Stimulated activated naive CD8-positive, alpha-beta T cell treated with anti-CD3 and anti-CD28 coated beads, Interleukin-15, Interleukin-2, amounts not matched to agents 100 U/mL and 50 U/mL, for 24 hours (primary cell): ENCODE results near the gene COMMD4.
A peak's percentile ranks its signal among the peaks of the same experiment; 100 is the strongest.

Experiments
- ATAC-seq: fragments of 150-1000 bp; cut with Tn5 transposase; one replicate; pipeline ENCODE4 v1.10.0; 2021
- DNase-seq: peaks from one replicate; pipeline ENCODE4 v3.0.0; 2021

COMMD4 gene

DNA sequence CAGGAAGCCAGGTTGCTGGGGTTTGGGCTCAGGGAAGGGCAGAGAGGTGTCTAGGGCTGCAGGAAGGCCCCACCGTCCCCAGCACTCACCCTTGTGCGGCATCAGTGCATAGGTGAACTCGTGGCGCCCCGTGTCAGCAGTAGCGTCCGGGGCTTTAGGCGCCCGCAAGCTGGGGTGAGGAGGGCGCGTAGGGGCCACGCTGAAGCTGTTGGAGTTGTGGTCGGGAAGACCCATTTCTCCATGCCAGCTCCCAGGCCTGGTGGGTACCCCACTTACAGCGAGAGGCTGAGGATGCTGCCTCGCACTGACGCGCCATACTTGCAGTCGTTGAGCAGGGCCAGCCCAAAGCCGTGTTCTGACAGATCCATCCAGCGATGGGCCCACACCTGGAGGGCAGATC lies 20.7 kb downstream of the COMMD4 start:
- DNase-seq (no peak), ATAC-seq (no peak)

DNA sequence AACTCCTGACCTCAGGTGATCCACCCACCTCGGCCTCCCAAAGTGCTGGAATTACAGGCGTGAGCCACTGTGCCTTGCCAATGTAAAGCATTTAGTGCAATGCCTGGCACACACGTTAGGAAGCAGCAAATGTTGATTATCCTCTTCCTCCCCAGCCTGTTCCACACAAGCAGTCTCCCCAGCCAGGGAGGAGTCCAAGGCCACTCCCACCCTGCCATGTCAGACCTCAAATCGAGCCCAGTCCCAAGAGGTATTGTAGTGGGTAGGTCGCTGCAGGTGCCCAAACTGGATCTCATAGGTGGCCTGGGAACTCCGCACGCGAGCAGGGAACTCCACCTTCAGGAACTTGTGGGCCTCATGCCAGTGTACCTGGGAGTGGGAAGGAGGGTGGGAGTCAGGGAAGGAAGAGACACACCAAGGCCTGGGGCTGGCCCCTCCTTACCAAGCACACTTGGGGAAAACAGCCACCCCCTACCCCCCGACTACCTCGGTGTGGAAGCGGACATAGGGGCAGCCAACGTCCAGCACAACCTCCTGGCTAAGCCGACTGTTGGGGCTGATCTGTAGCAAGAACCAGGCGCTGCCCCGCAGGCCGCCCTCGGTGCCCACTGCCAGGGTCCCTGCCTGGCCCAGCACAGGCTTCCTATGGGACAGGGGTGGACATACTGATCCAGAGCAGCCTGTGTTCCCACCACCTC lies 22.3 kb downstream of the COMMD4 start:
- ATAC-seq (no peak), DNase-seq (no peak)

DNA sequence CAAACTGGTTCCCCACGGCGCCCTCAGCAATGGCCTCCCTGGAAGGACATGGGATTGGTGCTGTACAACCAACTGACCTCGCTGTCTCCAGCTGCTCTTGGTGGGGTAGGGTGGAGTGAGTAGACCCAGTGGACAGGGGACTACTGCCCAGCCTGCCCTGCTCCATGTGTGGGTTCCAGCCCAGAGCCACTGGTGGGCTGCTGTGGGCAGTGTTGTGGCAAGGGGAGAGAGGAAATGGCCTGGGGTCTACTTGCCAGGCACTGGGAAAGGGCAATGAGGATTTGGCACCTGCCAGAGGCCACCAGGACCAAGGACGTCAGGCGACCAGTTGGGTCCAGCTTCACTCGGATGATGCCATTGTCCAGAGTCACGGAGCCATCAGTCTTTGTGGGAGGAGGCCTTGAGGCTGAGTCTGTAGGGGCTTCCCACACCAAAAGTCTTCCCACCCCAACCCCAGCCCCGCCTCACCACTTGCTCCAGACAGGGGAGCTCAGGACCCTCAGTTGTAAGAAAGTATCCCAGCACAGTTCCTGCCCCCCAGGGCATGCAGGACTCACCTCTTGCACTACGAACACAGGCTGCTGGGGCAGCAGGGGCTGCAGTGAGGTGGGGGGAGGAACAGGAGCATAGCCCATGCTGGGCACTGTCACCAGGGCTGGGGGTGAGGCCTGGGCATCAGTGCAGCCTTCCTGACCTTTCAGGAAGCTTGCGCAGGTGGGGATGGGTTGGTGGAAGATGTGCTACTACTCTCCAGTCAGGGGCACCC lies 23.1 kb downstream of the COMMD4 start:
- ATAC-seq (no peak), DNase-seq (no peak)

DNA sequence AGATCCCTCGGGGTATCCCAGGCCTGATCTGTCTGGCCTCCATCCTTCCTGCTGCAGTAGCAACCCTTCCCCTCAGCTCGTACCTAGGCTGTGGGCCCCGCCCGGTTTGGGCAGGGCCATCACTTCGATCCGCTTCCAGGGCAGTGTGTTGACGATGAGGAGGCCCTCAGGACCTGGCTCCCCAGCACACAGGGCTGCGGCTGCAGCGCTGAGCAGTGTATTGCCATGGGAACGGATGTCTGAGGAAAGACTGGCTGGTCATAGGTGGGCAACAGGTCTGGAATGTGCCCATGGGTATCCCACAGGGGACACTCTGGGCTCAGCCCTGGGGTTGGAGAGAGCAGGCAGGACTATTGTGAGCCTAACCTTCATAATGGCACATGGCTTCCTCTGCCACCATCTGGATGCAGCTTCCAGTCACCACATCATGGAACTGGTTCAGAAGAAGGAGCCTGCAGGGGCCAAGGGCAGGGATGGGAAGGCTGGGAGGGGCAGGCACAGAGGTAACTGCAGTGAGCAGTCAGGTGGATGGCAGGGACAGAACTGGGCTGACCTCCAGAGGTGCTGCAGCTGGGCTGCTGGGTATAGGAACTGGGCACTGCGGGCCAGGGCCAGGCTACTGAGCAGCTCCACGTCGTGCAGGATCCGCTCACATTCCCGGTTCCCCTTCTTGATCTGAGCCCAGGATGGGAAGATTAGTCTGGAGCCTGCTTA lies 23.8 kb downstream of the COMMD4 start:
- ATAC-seq (no peak), DNase-seq (no peak)

GRCh38 chr15:75360391-75360790 lies 24.5 kb downstream of the COMMD4 start:
- DNase-seq (no peak), ATAC-seq (no peak)

- ATAC-seq (no peak), DNase-seq (no peak)
Observed at GRCh38 chr15:75360856-75361255, 25.0 kb downstream of the COMMD4 start.

DNA sequence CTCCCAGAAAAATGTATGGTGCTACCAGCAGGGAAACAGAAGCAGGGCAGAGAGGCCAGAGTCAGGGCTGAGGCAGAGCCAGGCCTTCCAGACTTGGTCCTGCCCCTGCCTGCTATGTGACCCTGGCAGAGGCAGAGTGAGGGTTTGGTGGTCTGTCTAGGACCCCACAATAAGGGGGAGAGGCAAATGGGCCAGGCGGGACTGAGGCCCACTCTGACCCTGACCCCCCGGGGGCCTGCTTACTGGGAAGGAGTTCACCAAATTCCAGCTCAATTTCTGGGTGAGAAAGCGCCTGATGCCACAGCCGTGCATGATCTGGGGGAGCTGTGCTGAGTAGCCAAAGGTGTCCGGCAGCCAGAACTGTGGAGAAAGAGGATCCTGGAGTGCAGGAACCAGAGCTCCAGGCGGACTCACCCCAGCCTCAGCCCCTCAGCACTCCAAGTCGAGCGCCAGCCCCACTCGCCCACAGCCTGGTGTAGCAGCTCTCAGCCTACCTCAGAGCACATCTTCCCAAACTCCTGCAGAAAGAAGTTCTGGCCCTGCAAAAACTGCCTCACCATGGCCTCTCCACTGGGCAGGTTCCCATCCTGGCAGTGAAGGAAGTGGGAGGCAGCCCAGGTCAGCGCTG lies 25.6 kb downstream of the COMMD4 start:
- ATAC-seq (no peak), DNase-seq (no peak)

- DNase-seq (no peak), ATAC-seq (no peak)
Observed at GRCh38 chr15:75361989-75362641, 26.3 kb downstream of the COMMD4 start.

DNA sequence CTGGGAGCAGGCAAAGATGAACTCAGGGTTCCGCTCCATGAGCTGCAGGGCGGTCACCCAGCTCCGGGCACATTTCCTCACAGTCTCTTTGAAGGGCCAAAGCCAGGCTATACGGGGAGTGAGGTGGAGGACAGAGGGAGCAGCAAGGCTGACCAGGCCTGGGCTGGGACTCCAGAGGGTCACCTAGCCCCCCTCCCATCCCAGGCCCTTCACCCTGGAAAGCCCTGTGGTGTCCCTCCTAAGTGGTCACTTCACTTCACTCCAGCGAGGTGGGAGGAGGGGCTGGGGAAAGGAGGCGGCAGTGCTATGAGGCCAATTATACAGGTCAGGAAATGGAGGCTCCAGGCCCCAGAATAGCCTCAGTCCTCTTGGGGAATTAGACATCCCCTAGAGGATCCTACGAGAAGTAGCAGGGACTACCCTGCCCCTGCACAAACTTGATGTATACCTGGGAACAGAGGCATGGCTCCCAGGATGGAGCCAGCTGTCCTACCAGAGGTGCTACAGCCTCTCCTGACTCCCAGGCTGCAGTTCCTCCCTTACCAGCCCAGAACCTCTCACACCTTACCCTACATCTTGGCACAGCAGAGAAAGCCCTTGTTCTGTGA lies 26.9 kb downstream of the COMMD4 start:
- DNase-seq (no peak), ATAC-seq (no peak)

DNA sequence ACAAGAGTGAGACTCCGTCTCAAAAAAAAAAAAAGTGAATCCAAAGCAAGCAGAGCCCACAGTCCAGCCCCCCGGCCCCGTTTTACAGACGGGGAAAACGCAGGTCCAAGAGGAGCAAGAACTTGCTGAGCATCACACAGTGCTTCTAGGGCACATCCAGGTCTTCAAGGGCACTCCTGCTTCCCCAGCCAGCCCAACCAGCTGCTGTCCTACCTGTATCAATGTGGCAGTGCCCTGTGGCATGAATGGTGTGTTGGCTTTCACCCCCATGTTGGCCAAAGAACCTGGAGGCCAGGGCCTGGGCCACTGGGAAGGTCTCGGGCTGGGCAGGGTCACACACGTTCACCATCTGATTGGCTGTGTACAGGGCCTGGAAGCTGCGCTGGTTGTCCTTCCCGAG lies 27.9 kb downstream of the COMMD4 start:
- ATAC-seq (no peak), DNase-seq (no peak)

GRCh38 chr15:75364881-75365280 lies 29.0 kb downstream of the COMMD4 start:
- ATAC-seq (no peak), DNase-seq (no peak)

GRCh38 chr15:75366163-75366562 lies 30.3 kb downstream of the COMMD4 start:
- no peak for ATAC-seq

GRCh38 chr15:75367006-75367405 lies 31.1 kb downstream of the COMMD4 start:
- DNase-seq (no peak), ATAC-seq (no peak)

More at GRCh38 chr15:75366163-75366562, 30.3 kb downstream of the COMMD4 start:
- no peak for DNase-seq

DNA sequence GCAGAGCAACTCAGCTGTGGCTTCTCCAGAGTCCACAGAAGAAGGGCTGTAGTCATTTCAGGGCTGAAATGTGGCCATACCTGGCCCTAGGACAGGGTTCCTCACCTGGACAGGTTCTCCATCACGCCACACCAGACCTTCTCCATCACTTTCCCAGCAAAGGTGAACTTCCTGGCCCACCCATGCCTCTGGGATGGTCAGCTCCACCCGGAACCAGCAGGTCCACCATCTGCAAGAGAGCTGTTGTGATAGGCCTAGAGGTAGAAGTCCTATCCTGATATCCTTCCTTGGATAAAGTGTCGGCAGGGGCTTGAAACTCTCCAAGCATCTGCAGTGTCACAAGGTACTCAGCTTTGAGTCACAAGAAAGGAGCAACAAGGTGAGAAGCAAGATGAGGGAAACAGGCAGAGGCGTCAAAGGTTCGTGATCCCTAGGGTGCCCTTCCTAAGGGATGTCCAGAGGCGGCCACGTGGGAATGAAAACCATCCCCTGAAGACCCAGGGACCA lies 31.6 kb downstream of the COMMD4 start:
- DNase-seq (no peak), ATAC-seq (no peak)

DNA sequence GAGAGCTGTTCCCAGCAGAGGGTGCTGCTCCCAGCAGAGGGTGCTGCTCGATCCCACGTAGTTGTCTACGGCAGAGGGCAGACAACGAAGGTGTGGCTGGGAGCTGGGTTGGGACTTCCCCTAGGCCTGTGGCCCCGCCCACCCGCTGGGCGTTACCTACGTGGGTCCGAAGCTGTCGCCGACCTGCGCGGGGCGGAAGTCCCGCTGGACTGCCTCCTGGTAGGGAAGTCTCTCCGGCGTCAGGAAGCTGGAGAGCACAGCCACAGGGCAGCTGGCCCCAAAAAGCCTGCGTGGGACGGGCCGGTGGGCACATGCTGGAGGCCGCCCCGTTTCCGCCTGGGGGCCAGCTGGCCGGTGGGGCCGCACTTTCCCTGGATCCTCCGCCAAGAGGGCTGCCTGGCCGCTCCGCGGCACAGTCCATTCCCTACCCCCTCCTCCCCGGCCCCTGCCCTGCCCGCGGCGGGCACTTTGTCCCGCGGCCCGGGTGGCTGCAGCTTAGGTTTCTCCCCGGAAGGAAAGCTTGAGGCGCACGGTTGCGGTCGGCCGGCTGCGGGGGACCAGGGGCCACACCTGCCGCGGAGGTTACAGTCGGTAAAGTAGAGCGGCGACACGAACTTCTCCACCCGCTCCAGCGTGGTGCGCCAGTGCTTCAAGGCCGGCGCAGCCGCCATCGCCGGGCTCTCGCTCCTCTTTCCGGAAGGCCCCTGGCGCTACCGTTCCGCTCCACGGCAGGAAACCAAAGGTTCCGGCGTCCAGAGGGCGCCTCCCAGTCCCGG lies 32.2 kb downstream of the COMMD4 start, which contains the start of gene MAN2C1:
Gene MAN2C1 (minus strand): TSS at position 695 of the 776 bp plus-strand sequence. CDS start 24 bp downstream, at position 671.
- DNase-seq = peak; percentile 97
- peak; percentile 95 for ATAC-seq

DNA sequence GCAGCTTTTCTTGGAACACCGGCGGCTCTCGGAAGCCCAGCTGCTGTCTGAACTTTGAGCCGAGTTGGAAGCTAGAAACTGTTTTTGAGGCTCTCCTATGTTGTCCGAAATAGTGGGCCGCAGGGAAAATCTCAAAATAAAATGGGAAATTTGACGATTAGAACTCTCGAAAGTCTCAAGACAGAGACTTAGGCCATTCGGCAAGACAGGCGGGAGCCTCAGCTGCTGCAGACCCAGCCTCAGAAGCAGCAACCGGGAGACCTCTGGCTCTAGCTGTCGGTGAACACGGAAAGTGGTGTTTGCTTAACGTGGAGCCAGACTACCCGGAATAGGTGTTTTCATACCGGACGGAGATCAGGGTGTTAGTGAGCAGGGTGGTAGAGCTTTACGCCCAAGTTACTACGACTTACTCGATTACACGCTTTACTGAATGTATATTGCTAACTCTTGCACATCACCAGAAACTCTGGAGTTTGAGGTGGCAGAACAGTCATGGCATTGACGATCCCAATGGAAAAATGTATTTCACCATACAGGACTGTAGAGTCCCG lies 32.9 kb downstream of the COMMD4 start:
- no peak for DNase-seq
- no peak for ATAC-seq

DNA sequence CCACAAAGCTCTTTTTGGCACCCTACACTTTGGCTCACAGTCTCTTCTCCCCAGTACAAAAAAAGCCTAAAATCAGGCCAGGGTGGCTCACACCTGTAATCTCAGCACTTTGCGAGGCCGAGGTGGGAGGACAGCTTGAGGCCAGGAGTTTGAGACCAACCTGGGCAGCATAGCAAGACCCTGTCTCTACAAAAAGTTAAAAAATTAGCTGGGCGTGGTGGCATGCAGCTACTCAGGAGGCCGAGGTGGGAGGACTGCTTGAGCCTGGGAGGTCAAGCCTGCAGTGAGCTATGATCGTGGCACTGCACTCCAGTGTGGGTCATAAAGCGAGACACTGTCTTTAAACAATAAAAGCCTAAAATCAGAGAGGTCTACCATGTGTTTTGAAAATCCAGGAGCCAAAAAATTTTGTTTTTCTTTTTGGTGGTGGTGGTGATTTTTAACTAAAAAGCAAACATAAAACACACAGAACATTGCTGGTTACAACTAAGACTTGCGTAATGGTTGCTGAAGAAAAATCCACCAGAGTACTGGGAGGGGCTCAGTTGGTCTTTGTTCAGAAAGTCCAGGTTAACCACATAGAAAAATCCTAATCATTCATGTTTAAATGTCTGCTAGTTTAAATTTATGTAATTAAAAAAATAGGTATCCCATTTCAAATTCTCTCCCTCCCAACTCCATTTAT lies 34.2 kb downstream of the COMMD4 start:
- ATAC-seq (no peak), DNase-seq (no peak)

DNA sequence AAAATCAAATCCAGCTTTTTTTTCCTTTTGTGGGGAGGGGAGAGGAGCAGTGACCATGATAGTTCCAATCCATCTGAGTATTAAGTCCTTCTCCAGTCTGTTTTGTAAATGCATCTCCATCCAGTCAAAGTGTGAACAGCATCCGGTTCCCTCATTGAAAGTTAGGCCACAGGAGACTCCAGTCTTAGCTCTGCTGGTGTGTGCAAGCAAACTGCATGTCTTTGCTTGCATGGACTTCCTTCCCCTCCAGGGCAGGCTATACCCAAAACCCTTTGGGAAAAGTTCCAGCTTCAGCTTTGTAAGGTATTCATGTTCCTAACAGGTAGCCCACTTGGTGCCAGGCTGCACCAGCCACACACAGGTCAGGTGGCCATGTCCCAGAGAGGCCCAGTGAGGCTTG lies 35.6 kb downstream of the COMMD4 start:
- no peak for DNase-seq
- ATAC-seq = no peak

DNA sequence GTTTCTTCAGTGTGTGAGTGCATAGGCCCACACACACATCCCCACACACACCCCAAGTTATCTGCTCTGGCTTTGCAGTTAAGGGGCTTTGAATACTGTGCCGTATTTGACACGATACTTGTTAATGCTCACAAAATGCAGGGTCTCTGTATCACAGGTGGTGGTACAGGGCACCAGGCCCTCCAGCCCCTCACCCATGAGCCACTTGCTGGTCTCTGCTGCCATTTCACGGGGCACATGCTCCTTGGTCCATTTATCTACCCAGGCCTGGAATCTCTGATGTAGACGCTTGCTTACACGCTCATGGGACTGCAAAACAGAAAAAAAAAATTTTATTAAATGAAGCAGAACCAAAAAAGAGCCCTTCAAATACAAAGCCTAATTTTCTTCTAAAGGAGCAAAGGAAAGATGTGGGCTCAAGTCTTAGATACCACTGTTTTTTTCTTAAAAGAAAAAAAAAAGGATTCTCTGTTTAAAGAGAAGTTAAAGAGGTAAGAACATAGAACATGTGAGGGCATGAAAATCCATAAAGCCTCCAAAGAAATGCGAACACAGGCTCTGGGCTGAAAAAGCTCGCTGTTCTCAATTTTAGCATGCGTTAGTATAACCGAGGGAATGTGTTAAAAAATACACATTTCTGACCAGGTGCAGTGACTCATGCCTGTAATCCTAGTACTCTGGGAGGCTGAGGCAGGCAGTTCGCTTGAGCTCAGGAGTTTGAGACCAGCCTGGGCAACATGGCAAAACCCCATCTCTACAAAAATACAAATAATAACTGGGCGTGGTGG lies 36.2 kb downstream of the COMMD4 start:
- DNase-seq (no peak), ATAC-seq (no peak)
